ENCODE results near the gene TPR.

The TPR gene

GRCh38 chr1:186326009-186326408 is 49.0 kb downstream of the TPR start:
- no peak for DNase-seq

GRCh38 chr1:186325239-186325638 is 49.8 kb downstream of the TPR start:
- DNase-seq, result no peak

GRCh38 chr1:186323865-186324264 is 51.2 kb downstream of the TPR start:
- no peak for DNase-seq

- DNase-seq, result no peak
Observed at GRCh38 chr1:186315570-186315969, 59.5 kb downstream of the TPR start.

GRCh38 chr1:186311375-186312051 is 63.5 kb downstream of the TPR start:
- DNase-seq, result no peak

GRCh38 chr1:186310307-186310706 is 64.7 kb downstream of the TPR start:
- DNase-seq, result no peak

- DNase-seq, result no peak
Observed at GRCh38 chr1:186308264-186309060, 66.6 kb downstream of the TPR start.

GRCh38 chr1:186307445-186307844 is 67.6 kb downstream of the TPR start:
- DNase-seq, result no peak

GRCh38 chr1:186306533-186306932 is 68.5 kb downstream of the TPR start:
- no peak for DNase-seq

- DNase-seq, result no peak
Observed at GRCh38 chr1:186304982-186305949, 69.8 kb downstream of the TPR start.

- DNase-seq, result no peak
Observed at GRCh38 chr1:186303911-186304310, 71.1 kb downstream of the TPR start.

GRCh38 chr1:186302381-186302920 is 72.6 kb downstream of the TPR start:
- DNase-seq, result no peak

GRCh38 chr1:186301448-186301847 is 73.6 kb downstream of the TPR start:
- no peak for DNase-seq

- no peak for DNase-seq
Observed at GRCh38 chr1:186300056-186300455, 75.0 kb downstream of the TPR start.

GRCh38 chr1:186299570-186299969 is 75.5 kb downstream of the TPR start:
- no peak for DNase-seq

- DNase-seq, result no peak
Observed at GRCh38 chr1:186298851-186299250, 76.2 kb downstream of the TPR start.

- no peak for DNase-seq
Observed at GRCh38 chr1:186297439-186298045, 77.5 kb downstream of the TPR start.

- DNase-seq, result no peak
Observed at GRCh38 chr1:186295980-186296379, 79.1 kb downstream of the TPR start, which contains the start of gene PRG4. Gene PRG4 (plus strand): TSS chr1:186296279.

- DNase-seq, result no peak
Observed at GRCh38 chr1:186292875-186293274, 82.2 kb downstream of the TPR start.

GRCh38 chr1:186291271-186291670 is 83.8 kb downstream of the TPR start:
- no peak for DNase-seq

GRCh38 chr1:186289943-186290545 is 85.0 kb downstream of the TPR start:
- DNase-seq, result no peak
